Spleen (tissue), 11 donors: ENCODE measurements around the gene POLH. TPM values are rescaled to one million over a fixed set of nuclear protein-coding genes. Genes with fewer than 3 reads are reported as not detected.

ENCODE experiments used
- DNase-seq: peaks from one replicate; pipeline ENCODE4 v3.0.0-alpha.2; 2020
- H3K27ac ChIP-seq, 8 donors: fragments of 200-600 bp; sonication (generic) in 7 of 8; 1 replicate in 4 of 8; 2 replicates in 4 of 8; pipeline versions ENCODE4 v1.5.0 to v1.8.0; 2016 to 2021; ENCODE audit warnings: inconsistent platforms in 4 of 8, mild to moderate bottlenecking in 4 of 8, moderate library complexity in 1 of 8
- H3K27me3 ChIP-seq, 7 donors: fragments of 200-600 bp; sonication (generic) in 6 of 7; replicated peaks in 1 of 7; 1 replicate in 4 of 7; 2 replicates in 3 of 7; pipeline versions ENCODE4 v1.5.0 to v1.8.0; 2016 to 2021; ENCODE audit warnings: inconsistent platforms in 3 of 7, mild to moderate bottlenecking in 1 of 7
- H3K36me3 ChIP-seq, 6 donors: fragments of 200-600 bp; sonication (generic) in 5 of 6; 1 replicate in 4 of 6; 2 replicates in 2 of 6; pipeline versions ENCODE4 v1.5.0 to v1.8.0; 2016 to 2021; ENCODE audit warnings: inconsistent platforms in 2 of 6
- H3K4me1 ChIP-seq, 6 donors: fragments of 200-600 bp; sonication (generic) in 5 of 6; 1 replicate in 3 of 6; 2 replicates in 3 of 6; pipeline versions ENCODE4 v1.5.0 to v1.8.0; 2016 to 2021; ENCODE audit warnings: inconsistent platforms in 3 of 6
- H3K4me3 ChIP-seq, 8 donors: fragments of 200-600 bp; sonication (generic) in 7 of 8; 1 replicate in 4 of 8; 2 replicates in 4 of 8; pipeline versions ENCODE4 v1.5.0 to v1.8.0; 2016 to 2021; ENCODE audit warnings: inconsistent platforms in 4 of 8, mild to moderate bottlenecking in 4 of 8, moderate library complexity in 2 of 8
- H3K9me3 ChIP-seq, 8 donors: fragments of 200-600 bp; sonication (generic) in 7 of 8; 1 replicate in 4 of 8; 2 replicates in 4 of 8; pipeline versions ENCODE4 v1.5.0 to v1.8.0; 2016 to 2021; ENCODE audit warnings: inconsistent platforms in 4 of 8
- POLR2A ChIP-seq, 3 donors: fragments of 450-650 bp; IDR thresholded peaks; one replicate each; pipeline ENCODE4 v1.5.1; 2017; ENCODE audit warnings: antibody characterized with exemption in 3 of 3, mild to moderate bottlenecking in 1 of 3
- POLR2AphosphoS5 ChIP-seq, 3 donors: sonication (generic); formaldehyde crosslinking; IDR thresholded peaks; one replicate each; pipeline ENCODE4 v1.5.1; 2017; ENCODE audit warnings: antibody characterized with exemption in 3 of 3
- WGBS, 5 donors: extraction: QIAGEN DNeasy Blood & Tissue Kit in 3 of 5; methylation state at CpG; one replicate each; pipeline versions ENCODE4 v1.1.5 to v1.1.7; 2013 to 2018; 5-methylcytosine and 5-hydroxymethylcytosine counted together
- intact Hi-C: fragments of 100-400 bp; cut with DNase I; formaldehyde crosslinking; loops from one replicate; pipeline ENCODE4 v1.15.0; 2023; ENCODE audit warnings: low total_unique reads
- polyA plus RNA-seq, 3 donors: library from polyadenylated mRNA; stranded (reverse); fragments of 200-250 nt; gene quantifications; one replicate each; pipeline ENCODE4 v1.2.1, GENCODE V29; 2013
- total RNA-seq, 7 donors: library from RNA; depleted of rRNA in 3 of 7; stranded (reverse); fragments of >200 nt in 3 of 7; fragmentation: NEBNext Ultra II Directional in 4 of 7; extraction: Animal tissue kit (Norgen Biotek cat#: 25700) in 4 of 7; gene quantifications; one replicate each; pipeline versions ENCODE4 v1.1.0 to v1.2.1, GENCODE V29; 2016 to 2021
- TF ChIP-seq, protein P1 (sequence below), 11 experiments: fragments of 200-600 bp in 7 of 11; fragments of 450-650 bp in 4 of 11; sonication (generic) in 4 of 11; IDR thresholded peaks in 8 of 11; conservative IDR thresholded peaks in 3 of 11; 1 replicate in 7 of 11; 2 replicates in 4 of 11; pipeline versions ENCODE4 v1.4.0 to v1.8.0; 2016 to 2021; ENCODE audit warnings: antibody characterized with exemption in 11 of 11, inconsistent platforms in 4 of 11, mild to moderate bottlenecking in 1 of 11
- donor health status: healthy with polysubstance abuse.
- donor health status: DM: no; HTN: no; CAD: no; lungs with moderate emphysema.
- donor health status: DM: no; HTN: no; CAD: no.
- donor health status: Bipolar disorder and iron deficiency.
- donor health status: healthy.
- donor health status: DM: no; HTN: no; CAD: no.
- donor health status: DM: yes; HTN: yes; CAD: no.

Gene POLH
- total and polyA plus RNA-seq, 10 donors: 4.1 to 23.0 (median 12.2) TPM

DNA sequence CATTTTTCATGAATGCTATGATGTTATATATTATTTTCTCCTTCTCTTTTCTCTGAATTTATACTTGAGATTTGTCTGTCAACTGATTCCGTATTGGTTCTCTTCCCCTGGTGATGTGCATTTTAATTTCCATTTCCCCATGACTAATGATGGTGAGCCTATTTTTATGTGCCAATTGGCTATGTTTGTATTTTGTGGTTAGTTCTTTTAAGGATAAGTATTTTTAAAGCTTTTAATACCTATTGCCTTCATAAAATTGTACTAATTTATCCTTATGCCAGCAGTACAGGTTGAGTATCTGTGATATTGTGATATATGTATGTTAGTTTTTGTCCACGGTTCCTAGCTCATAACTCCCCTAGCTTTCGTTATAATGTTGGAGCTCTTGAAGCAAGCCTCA is 2.8 kb downstream of the POLH start:
- H3K4me3 ChIP-seq: no peak overlapping the region
- H3K9me3 ChIP-seq: no peaks in the 10 kb centered on the region
- 88 to 94% (median 92%) methylated on average over 3 of the region's 3 CpGs for WGBS, 5 donors
- intact Hi-C loops: no loop called here
- peaks cover 0 to 22% (median 10%) of the 10 kb centered on the region in 6 donors for H3K36me3 ChIP-seq
- TF ChIP-seq POLR2AphosphoS5 (IDR thresholded peaks at IDR 0.05): no peak
- TF ChIP-seq, protein P1, sequence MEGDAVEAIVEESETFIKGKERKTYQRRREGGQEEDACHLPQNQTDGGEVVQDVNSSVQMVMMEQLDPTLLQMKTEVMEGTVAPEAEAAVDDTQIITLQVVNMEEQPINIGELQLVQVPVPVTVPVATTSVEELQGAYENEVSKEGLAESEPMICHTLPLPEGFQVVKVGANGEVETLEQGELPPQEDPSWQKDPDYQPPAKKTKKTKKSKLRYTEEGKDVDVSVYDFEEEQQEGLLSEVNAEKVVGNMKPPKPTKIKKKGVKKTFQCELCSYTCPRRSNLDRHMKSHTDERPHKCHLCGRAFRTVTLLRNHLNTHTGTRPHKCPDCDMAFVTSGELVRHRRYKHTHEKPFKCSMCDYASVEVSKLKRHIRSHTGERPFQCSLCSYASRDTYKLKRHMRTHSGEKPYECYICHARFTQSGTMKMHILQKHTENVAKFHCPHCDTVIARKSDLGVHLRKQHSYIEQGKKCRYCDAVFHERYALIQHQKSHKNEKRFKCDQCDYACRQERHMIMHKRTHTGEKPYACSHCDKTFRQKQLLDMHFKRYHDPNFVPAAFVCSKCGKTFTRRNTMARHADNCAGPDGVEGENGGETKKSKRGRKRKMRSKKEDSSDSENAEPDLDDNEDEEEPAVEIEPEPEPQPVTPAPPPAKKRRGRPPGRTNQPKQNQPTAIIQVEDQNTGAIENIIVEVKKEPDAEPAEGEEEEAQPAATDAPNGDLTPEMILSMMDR (IDR thresholded peaks at IDR 0.05 in 8 of 11, conservative IDR thresholded peaks at IDR 0.05 in 3 of 11): no peak
- H3K27ac ChIP-seq: no peak overlapping the region
- no peaks in the 10 kb centered on the region for H3K27me3 ChIP-seq
- DNase-seq: no peak
- H3K4me1 ChIP-seq: peaks cover 26 to 52% (median 45%) of the 10 kb centered on the region in 6 donors

DNA sequence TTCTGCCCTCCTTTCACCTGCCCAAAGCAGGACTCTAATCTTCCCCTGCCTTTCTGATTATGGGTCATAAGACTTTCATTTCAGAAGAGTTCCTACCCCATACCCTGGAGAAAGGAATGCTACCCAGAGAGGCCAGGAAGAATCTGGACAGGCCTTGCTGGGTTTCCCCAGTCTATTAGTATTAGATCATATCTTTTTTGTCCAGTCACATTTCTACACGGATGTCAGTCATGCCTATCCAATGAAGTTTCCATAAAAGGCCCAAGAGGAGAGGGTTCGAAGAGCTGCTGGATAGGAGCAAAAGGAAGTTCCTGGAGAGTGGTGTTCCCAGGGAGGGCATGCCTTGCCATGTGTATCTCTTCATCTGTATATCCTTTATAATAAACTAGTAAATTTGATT is 3.2 kb downstream of the POLH start:
- H3K27ac ChIP-seq: no peak overlapping the region
- H3K4me1 ChIP-seq: peaks cover 26 to 48% (median 41%) of the 10 kb centered on the region in 6 donors
- H3K9me3 ChIP-seq: no peaks in the 10 kb centered on the region
- TF ChIP-seq POLR2A (IDR thresholded peaks at IDR 0.05): no peak
- TF ChIP-seq, protein P1 (IDR thresholded peaks at IDR 0.05 in 8 of 11, conservative IDR thresholded peaks at IDR 0.05 in 3 of 11): no peak
- TF ChIP-seq POLR2AphosphoS5 (IDR thresholded peaks at IDR 0.05): no peak
- DNase-seq: no peak
- no peak overlapping the region for H3K4me3 ChIP-seq
- intact Hi-C loops: no loop called here
- no peaks in the 10 kb centered on the region for H3K27me3 ChIP-seq
- 80 to 95% (median 91%) methylated on average over 2 of the region's 2 CpGs for WGBS, 5 donors
- H3K36me3 ChIP-seq: peaks cover 0 to 26% (median 14%) of the 10 kb centered on the region in 6 donors

DNA sequence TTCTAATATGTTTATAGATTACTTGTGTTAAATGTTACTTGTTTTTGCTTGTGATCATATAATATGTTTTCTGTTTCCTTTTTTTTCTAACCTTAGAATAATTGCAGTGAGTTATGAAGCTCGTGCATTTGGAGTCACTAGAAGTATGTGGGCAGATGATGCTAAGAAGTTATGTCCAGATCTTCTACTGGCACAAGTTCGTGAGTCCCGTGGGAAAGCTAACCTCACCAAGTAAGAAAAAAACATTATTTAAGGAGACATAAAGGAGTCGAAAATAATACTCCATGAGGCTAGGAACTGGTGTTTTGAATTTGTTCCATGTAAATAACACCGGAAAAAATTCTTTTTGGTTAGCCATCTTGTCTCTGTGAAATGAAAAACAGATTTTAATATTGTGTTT is 6.9 kb downstream of the POLH start:
- intact Hi-C loops: no loop called here
- H3K27me3 ChIP-seq: no peaks in the 10 kb centered on the region
- no peaks in the 10 kb centered on the region for H3K9me3 ChIP-seq
- 84 to 94% (median 90%) methylated on average over 5 of the region's 5 CpGs for WGBS, 5 donors
- H3K36me3 ChIP-seq: peaks cover 3 to 64% (median 38%) of the 10 kb centered on the region in 6 donors
- DNase-seq: no peak
- H3K4me3 ChIP-seq: no peak overlapping the region
- H3K27ac ChIP-seq: no peak overlapping the region
- H3K4me1 ChIP-seq: peaks cover 7 to 24% (median 14%) of the 10 kb centered on the region in 6 donors
- TF ChIP-seq POLR2AphosphoS5 (IDR thresholded peaks at IDR 0.05) (no peak), POLR2A (IDR thresholded peaks at IDR 0.05) (no peak)
- TF ChIP-seq, protein P1 (IDR thresholded peaks at IDR 0.05 in 8 of 11, conservative IDR thresholded peaks at IDR 0.05 in 3 of 11): no peak

DNA sequence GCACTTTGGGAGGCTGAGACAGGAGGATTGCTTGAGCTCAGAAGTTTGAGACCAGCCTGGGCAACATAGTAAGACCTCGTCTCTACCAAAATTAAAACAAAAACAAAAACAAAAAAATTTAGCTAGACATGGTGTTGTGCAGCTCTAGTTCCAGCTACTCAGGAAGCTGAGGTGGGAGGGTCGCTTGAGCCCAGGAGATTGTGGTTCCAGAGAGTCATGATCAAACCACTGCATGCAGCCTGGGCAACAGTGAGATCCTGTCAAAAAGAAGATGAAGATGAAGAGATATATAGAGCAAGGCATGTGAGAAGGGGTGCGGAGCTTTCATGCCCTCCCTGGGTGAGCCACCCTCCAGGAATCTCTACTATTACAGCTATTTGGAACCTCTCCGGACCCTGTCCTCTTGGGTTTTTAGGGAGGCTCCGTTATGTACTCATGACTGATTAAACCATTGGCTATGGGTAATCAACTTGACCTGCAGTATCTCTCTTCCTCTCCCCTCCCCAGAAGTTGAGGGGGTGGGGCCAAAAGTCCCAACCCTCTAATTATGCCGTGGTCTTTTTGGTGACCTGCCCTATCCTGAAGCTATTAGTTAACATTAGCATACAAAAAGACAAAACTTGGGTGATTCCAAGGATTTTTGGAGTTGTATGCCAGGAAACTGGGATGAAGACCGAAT is 9.0 kb downstream of the POLH start:
- DNase-seq: no peak
- H3K27ac ChIP-seq: peak overlapping the region in 2 of 8 donors; percentile 19 to 38
- H3K9me3 ChIP-seq: no peaks in the 10 kb centered on the region
- no peak overlapping the region for H3K4me3 ChIP-seq
- peaks cover 0 to 6% (median 0%) of the 10 kb centered on the region in 6 donors for H3K4me1 ChIP-seq
- TF ChIP-seq, protein P1 (IDR thresholded peaks at IDR 0.05 in 8 of 11, conservative IDR thresholded peaks at IDR 0.05 in 3 of 11): no peak
- no peak for TF ChIP-seq POLR2A (IDR thresholded peaks at IDR 0.05)
- no peak for TF ChIP-seq POLR2AphosphoS5 (IDR thresholded peaks at IDR 0.05)
- H3K27me3 ChIP-seq: no peaks in the 10 kb centered on the region
- WGBS, 5 donors: 78 to 85% (median 82%) methylated on average over 7 of the region's 7 CpGs
- intact Hi-C loops: no loop called here
- peaks cover 3 to 82% (median 55%) of the 10 kb centered on the region in 6 donors for H3K36me3 ChIP-seq
